Calu3 (cell line): Measurements from ENCODE around the gene PAPSS1. TPM values are rescaled to one million over a fixed set of nuclear protein-coding genes. Genes with fewer than 3 reads are reported as not detected.

ENCODE experiments used
- BruUV-seq: library from RNA; stranded (reverse); fragments of 400-500 nt; replicated peaks from 2 replicates; lab custom pipeline; 2021; lab: Mats Ljungman, UMichigan
- CTCF ChIA-PET: fragments of 300-600 bp; sonication (Branson Sonifier 250); formaldehyde crosslinking; loops from one replicate; lab custom pipeline; 2022; ENCODE audit warnings: antibody characterized with exemption; lab: Charles Lee
- DNase-seq: peaks from one replicate; pipeline ENCODE4 v3.0.0; 2022
- H3K27ac Mint-ChIP-seq: one replicate; pipeline ENCODE4 v1.8.0; 2022; ENCODE audit warnings: mixed read lengths; ENCODE audit not compliant: unreplicated experiment
- H3K27me3 Mint-ChIP-seq: one replicate; pipeline ENCODE4 v1.8.0; 2022; ENCODE audit warnings: mixed read lengths; ENCODE audit not compliant: unreplicated experiment
- H3K36me3 Mint-ChIP-seq: one replicate; pipeline ENCODE4 v1.8.0; 2022; ENCODE audit warnings: mild to moderate bottlenecking, moderate library complexity, mixed read lengths; ENCODE audit not compliant: insufficient read depth, unreplicated experiment
- H3K4me1 Mint-ChIP-seq: one replicate; pipeline ENCODE4 v1.8.0; 2022; ENCODE audit warnings: mild to moderate bottlenecking, low read depth, mixed read lengths; ENCODE audit not compliant: unreplicated experiment
- H3K4me3 Mint-ChIP-seq: one replicate; pipeline ENCODE4 v1.8.0; 2022; ENCODE audit warnings: mild to moderate bottlenecking, low read depth, moderate library complexity, mixed read lengths; ENCODE audit not compliant: unreplicated experiment
- H3K9me3 Mint-ChIP-seq: one replicate; pipeline ENCODE4 v1.8.0; 2022; ENCODE audit warnings: low read depth, mixed read lengths; ENCODE audit not compliant: unreplicated experiment
- CTCF ChIP-seq: fragments of 200-600 bp; IDR thresholded peaks from one replicate; pipeline ENCODE4 v1.8.0; 2022; ENCODE audit warnings: antibody characterized with exemption; ENCODE audit not compliant: unreplicated experiment
- intact Hi-C: fragments of 100-400 bp; cut with micrococcal nuclease; formaldehyde crosslinking; loops from one replicate; pipeline ENCODE4 v1.10.0; 2022; ENCODE audit not compliant: unreplicated experiment
- total RNA-seq: library from RNA; stranded (reverse); gene quantifications from 2 replicates; pipeline ENCODE4 v1.2.3, GENCODE V29; 2022

The PAPSS1 gene
- total RNA-seq, 1 experiment from 2014 or later: 41.6 TPM

GRCh38 chr4:107691378-107691777 is 28.7 kb downstream of the PAPSS1 start:
- Mint-ChIP-seq H3K27me3 (no peaks in the 10 kb centered on the region), H3K36me3 (no peaks in the 10 kb centered on the region), H3K4me1 (no peaks in the 10 kb centered on the region), H3K27ac (no peak overlapping the region), H3K4me3 (no peak overlapping the region), H3K9me3 (no peaks in the 10 kb centered on the region)
- no peak for TF ChIP-seq CTCF
- DNase-seq: no peak
- no TSS peak for BruUV-seq
- intact Hi-C loops: no loop called here
- CTCF ChIA-PET: no interaction called here

DNA sequence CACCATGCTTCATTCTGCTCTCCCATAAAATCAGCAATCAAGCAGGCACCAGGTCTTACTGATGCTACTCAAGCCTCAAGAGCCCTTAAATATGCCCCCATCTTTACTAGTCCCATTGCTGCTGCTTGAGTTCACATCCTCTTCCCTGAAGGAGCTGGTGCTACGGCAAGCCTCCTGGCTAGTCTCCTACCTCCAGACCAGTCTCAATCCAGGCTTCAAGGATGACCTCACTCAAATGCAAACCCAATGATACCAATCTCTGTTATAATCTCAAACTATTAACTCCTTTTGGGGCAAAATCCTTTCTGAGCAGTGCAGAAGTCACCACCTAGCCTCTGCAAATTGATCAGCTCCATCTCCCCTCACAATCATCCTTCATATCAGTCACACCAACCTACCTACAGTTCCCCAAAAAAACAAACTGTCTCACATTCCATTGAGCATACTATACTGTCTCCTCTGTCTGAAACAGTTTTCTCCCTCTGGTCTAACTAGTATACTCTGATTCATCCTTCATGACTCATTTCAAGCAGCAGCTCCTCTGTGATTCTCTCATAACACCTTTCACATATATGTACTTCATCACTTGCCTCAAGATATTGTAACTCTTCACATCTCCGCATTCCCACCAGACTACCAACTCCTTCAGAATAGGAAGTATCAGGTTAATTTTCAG is 30.0 kb downstream of the PAPSS1 start:
- TF ChIP-seq CTCF: no peak
- Mint-ChIP-seq H3K27ac (no peak overlapping the region), H3K4me1 (no peaks in the 10 kb centered on the region), H3K27me3 (no peaks in the 10 kb centered on the region), H3K9me3 (no peaks in the 10 kb centered on the region), H3K36me3 (no peaks in the 10 kb centered on the region), H3K4me3 (no peak overlapping the region)
- no TSS peak for BruUV-seq
- CTCF ChIA-PET: interaction anchor here (0.5 kb wide), 1 partner anchor 675 kb away, joined by 4 read pairs; no protein-coding TSS in a partner anchor
- intact Hi-C loops: no loop called here
- DNase-seq: no peak

GRCh38 chr4:107688421-107688820 is 31.6 kb downstream of the PAPSS1 start:
- intact Hi-C loops: no loop called here
- Mint-ChIP-seq H3K4me3 (no peak overlapping the region), H3K27me3 (no peaks in the 10 kb centered on the region), H3K4me1 (no peaks in the 10 kb centered on the region), H3K9me3 (no peaks in the 10 kb centered on the region), H3K36me3 (no peaks in the 10 kb centered on the region), H3K27ac (no peak overlapping the region)
- TF ChIP-seq CTCF: no peak
- no TSS peak for BruUV-seq
- DNase-seq: no peak
- CTCF ChIA-PET: no interaction called here

DNA sequence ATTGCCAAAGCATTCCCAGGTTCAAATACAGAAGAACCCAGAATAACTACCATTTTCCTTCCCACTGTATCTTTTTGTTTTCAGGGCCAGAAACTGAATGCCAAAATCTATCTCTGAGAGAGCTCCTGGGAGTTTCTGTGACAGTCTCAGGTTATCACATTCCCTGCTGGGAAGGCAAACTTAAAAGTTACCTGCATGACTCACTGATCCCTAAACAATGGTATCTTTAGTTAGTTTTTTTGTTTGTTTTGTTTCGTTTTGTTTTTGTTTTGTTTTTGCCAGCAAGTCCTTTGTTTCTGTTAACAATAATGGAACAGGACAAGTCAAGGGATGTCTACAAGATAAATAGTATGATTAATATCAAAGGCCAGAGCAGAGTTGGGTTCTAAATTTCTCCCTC is 34.3 kb downstream of the PAPSS1 start:
- H3K4me1 Mint-ChIP-seq: no peaks in the 10 kb centered on the region
- CTCF ChIA-PET: no interaction called here

More for the DNA sequence above, 34.3 kb downstream of the PAPSS1 start:
- H3K4me3 Mint-ChIP-seq: no peak overlapping the region
- no peak for TF ChIP-seq CTCF
- DNase-seq: no peak
- no TSS peak for BruUV-seq
- H3K9me3 Mint-ChIP-seq: no peaks in the 10 kb centered on the region
- no peak overlapping the region for H3K27ac Mint-ChIP-seq
- intact Hi-C loops: no loop called here
- H3K27me3 Mint-ChIP-seq: no peaks in the 10 kb centered on the region
- no peaks in the 10 kb centered on the region for H3K36me3 Mint-ChIP-seq
